ENCODE results near the gene SUGCT. TPM values are rescaled to one million over a fixed set of nuclear protein-coding genes. Genes with fewer than 3 reads are reported as not detected.
"Not testable (repeated sequence)": the region's sequence is repeated elsewhere in the genome, so short reads cannot be mapped to it uniquely, and the experiment has no call there.

The SUGCT gene
- total and polyA plus RNA-seq, 8 donors: 0.73 to 1.9 (median 1.2) TPM

- Histone ChIP-seq H3K4me3 (no peak overlapping the region), H3K27me3 (no peaks in the 10 kb centered on the region), H3K36me3 (no peaks in the 10 kb centered on the region), H3K9me3 (no peaks in the 10 kb centered on the region), H3K4me1 (no peaks in the 10 kb centered on the region), H3K27ac (no peak overlapping the region)
- ATAC-seq (no peak), FAIRE-seq (no peak), DNase-seq (no peak)
- WGBS, 2 donors: 56 to 72% methylated on average over 1 of the region's 1 CpG
- no peak for TF ChIP-seq CTCF (IDR thresholded peaks at IDR 0.05)
- intact Hi-C loops (cut with DNase I): no loop called here
Observed at GRCh38 chr7:40649247-40649646, 514.4 kb downstream of the SUGCT start.

GRCh38 chr7:40650903-40651302 is 516.1 kb downstream of the SUGCT start:
- H3K9me3 ChIP-seq; DNase-seq; H3K27me3 ChIP-seq; ATAC-seq; H3K4me3 ChIP-seq; FAIRE-seq; H3K27ac ChIP-seq; H3K4me1 ChIP-seq; intact Hi-C loops (cut with DNase I); H3K36me3 ChIP-seq: not testable (repeated sequence)
- WGBS, 2 donors: 80 to 94% methylated on average over 1 of the region's 1 CpG

- Histone ChIP-seq H3K4me3 (no peak overlapping the region), H3K36me3 (no peaks in the 10 kb centered on the region), H3K4me1 (no peaks in the 10 kb centered on the region), H3K27me3 (no peaks in the 10 kb centered on the region), H3K9me3 (no peaks in the 10 kb centered on the region), H3K27ac (no peak overlapping the region)
- no peak for FAIRE-seq
- TF ChIP-seq CTCF (IDR thresholded peaks at IDR 0.05): no peak
- 73 to 95% methylated on average over 4 of the region's 4 CpGs for WGBS, 2 donors
- intact Hi-C loops (cut with DNase I): no loop called here
- DNase-seq: no peak
- no peak for ATAC-seq
Observed at GRCh38 chr7:40654171-40654570, 519.4 kb downstream of the SUGCT start.

- H3K4me3 ChIP-seq: no peak overlapping the region
- no peak for TF ChIP-seq CTCF (IDR thresholded peaks at IDR 0.05)
- no peaks in the 10 kb centered on the region for H3K9me3 ChIP-seq
- H3K36me3 ChIP-seq: no peaks in the 10 kb centered on the region
- no peak overlapping the region for H3K27ac ChIP-seq
- ATAC-seq (no peak), DNase-seq (no peak), FAIRE-seq (no peak)
- H3K27me3 ChIP-seq: no peaks in the 10 kb centered on the region
- 94 to 97% methylated on average over 1 of the region's 1 CpG for WGBS, 2 donors
- intact Hi-C loops (cut with DNase I): no loop called here
- H3K4me1 ChIP-seq: no peaks in the 10 kb centered on the region
Observed at GRCh38 chr7:40655426-40655825, 520.6 kb downstream of the SUGCT start.

GRCh38 chr7:40656349-40656748 is 521.5 kb downstream of the SUGCT start:
- Histone ChIP-seq H3K9me3 (no peaks in the 10 kb centered on the region), H3K4me3 (no peak overlapping the region), H3K36me3 (no peaks in the 10 kb centered on the region), H3K27ac (no peak overlapping the region), H3K27me3 (no peaks in the 10 kb centered on the region), H3K4me1 (no peaks in the 10 kb centered on the region)
- DNase-seq (no peak), FAIRE-seq (no peak), ATAC-seq (no peak)
- TF ChIP-seq CTCF (IDR thresholded peaks at IDR 0.05): no peak
- intact Hi-C loops (cut with DNase I): no loop called here
- 81 to 92% methylated on average over 2 of the region's 2 CpGs for WGBS, 2 donors

GRCh38 chr7:40658729-40659128 is 523.9 kb downstream of the SUGCT start:
- Histone ChIP-seq H3K36me3 (no peaks in the 10 kb centered on the region), H3K27me3 (no peaks in the 10 kb centered on the region), H3K27ac (no peak overlapping the region), H3K9me3 (no peaks in the 10 kb centered on the region), H3K4me3 (no peak overlapping the region), H3K4me1 (no peaks in the 10 kb centered on the region)
- 85 to 88% methylated on average over 2 of the region's 2 CpGs for WGBS, 2 donors
- FAIRE-seq: no peak
- intact Hi-C loops (cut with DNase I): no loop called here
- ATAC-seq: no peak
- no peak for TF ChIP-seq CTCF (IDR thresholded peaks at IDR 0.05)
- DNase-seq: no peak
